CD1c-positive myeloid dendritic cell (primary cell): Measurements from ENCODE around the gene ARMH4.

Experiments used
- DNase-seq: peaks from one replicate; pipeline ENCODE4 v3.0.0-alpha.2; 2016; ENCODE audit errors: extremely low spot score

The ARMH4 gene, protein sequence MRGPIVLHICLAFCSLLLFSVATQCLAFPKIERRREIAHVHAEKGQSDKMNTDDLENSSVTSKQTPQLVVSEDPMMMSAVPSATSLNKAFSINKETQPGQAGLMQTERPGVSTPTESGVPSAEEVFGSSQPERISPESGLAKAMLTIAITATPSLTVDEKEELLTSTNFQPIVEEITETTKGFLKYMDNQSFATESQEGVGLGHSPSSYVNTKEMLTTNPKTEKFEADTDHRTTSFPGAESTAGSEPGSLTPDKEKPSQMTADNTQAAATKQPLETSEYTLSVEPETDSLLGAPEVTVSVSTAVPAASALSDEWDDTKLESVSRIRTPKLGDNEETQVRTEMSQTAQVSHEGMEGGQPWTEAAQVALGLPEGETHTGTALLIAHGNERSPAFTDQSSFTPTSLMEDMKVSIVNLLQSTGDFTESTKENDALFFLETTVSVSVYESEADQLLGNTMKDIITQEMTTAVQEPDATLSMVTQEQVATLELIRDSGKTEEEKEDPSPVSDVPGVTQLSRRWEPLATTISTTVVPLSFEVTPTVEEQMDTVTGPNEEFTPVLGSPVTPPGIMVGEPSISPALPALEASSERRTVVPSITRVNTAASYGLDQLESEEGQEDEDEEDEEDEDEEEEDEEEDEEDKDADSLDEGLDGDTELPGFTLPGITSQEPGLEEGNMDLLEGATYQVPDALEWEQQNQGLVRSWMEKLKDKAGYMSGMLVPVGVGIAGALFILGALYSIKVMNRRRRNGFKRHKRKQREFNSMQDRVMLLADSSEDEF

DNA sequence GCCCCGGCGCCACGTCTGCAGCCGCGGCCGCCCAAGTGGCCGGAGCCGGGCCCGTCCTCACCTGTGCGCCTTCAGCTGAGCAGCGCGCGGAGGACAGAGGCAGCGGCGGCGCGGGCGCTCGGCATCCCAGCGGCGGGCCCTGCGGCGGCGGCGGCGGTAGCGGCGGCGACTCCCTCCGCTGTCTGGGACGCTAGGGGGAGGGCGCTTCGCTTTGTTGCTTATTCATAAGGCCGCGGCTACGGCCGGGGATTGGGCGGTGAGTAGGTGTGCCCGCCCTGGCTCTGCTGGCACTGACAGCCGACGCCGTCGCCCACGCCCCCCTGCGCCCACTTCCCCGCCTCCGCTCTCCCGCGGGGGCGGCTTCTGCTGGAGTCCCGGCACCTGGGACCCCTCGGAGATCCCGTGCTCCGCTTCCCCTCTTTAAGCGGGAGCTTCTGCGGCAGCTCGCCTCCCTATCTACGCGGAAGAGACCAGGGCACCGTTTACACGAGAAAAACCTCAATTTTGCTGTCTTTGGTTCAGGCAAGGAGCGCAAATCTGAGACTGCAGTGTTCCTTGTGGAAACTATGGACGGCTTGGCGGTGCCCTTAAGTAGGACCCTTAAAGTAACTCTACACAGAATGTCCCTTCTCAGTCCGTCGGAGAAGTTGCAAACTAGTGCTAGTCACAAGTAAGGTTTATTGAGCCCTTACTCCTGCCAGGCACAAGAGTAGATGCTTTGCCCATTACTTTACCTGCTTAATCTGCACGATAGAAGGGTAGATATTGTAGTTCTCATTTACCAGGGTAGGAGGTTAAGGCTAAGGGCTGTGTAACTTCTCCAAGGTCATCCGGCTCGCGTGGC, at the start of gene ARMH4:
Gene ARMH4 (minus strand): TSS at position 200 of the 844 bp plus-strand sequence. CDS start 12,855 bp downstream, outside the sequence.
- peak; percentile 50 for DNase-seq

DNA sequence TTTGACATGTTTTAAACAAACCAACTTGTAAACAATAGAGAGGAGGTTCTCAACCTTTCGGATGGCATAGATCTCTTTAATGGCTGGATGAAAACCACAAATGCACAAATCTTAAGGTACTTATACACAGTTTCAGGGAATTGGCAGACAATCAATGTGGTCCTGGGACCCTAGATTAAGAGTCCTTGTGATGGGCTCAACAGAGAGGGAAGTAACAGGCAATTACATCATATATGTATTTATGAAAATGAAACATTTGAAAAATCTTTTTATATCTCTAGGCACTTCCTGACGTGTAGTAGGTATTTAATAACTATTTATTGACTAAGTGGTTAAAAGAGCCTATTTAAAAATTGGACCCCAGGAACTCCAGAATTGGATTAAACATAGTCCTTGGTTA, 48.8 kb upstream of the ARMH4 start:
- peak; percentile 19 for DNase-seq

DNA sequence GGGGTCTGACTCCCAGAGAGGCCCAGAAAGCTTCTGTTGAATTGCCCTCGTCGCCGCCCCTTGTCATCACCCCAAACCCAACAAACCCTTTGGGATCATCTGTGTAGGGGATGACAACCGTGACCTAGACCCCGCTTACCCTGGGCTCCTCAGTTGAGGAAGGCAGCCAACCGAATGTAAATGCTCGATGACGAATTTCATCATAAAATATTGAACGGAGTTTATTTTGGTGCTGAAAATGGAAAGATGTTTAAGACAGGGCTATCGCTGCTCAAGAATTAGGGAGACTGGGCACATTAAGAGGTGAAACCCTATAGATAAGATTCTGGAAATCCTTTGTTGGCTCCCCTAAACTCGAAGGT, 48.4 kb upstream of the ARMH4 start:
- no peak for DNase-seq

DNA sequence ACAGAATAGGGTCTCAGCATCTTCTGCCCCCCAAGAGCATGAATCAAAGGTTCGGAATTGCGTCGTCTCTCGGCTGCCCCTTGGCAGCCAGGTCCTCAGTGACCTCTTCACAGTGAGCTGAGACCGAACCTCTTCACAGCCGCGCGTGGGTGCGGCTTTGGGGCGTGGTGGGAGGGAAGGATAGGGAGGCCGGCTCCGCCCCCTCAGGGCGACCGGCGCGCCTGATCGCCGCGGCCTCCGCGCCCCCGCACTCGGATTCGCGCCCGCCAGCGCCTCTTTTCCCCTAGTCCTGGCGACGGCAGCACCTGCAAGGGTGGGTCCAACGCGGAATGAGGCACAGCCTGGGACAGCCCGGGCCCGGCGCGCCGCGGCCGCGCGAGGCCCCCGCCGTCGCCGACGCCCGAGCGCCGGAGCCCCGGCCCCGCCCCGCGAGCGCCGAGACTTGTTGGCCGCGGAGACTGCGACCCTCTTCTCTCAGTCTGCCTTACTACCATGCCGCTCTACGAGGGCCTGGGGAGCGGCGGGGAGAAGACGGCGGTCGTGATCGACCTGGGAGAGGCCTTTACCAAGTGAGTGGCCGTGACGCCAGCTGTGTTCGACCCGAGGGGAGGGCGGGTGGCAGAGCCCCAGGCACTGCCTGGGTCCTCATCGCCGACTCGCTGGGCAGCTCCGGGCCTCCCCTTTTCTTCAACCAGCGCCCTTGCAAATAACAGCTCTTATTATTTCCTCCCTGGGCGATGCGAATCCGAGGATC, 47.9 kb upstream of the ARMH4 start, which contains the start of gene ACTR10:
Gene ACTR10 (plus strand): TSS at position 424 of the 754 bp plus-strand sequence. CDS start 69 bp downstream, at position 493.
- peak; percentile 91 for DNase-seq

DNA sequence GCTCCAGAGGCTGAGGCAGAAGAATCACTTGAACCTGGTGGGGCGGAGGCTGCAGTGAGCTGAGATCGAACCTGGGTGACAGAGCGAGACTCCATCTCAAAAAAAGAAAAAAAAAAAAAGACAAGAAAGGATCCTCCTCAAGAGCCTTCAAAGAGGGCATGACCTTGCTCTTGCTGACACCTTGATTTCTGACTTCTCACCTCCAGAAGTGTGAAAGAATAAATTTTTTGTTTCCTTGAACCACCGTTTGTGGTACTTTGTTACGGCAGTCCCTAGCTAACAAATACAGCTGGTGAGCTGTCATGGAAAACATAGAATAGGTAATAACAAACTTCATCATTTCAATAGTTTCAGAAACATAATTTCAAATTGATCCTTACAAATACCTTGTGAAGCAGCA, 46.1 kb upstream of the ARMH4 start:
- no peak for DNase-seq

DNA sequence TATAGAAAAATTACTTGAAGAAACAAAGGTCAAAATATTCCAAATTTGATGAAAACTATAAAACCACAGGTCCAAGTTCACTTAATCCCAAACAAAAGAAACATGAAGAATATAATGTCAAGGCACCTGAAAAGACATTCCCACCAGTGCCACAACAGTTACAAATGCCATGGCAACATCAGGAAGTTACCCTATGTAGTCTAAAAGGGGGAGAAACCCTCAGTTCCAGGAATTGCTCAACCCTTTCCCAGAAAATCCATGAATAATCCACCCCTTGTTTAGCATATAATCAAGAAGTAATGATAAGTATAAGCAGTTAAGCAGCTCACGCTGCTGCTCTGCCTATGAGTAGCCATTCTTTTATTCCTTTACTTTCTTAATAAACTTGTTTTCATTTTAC, 44.2 kb upstream of the ARMH4 start:
- no peak for DNase-seq

DNA sequence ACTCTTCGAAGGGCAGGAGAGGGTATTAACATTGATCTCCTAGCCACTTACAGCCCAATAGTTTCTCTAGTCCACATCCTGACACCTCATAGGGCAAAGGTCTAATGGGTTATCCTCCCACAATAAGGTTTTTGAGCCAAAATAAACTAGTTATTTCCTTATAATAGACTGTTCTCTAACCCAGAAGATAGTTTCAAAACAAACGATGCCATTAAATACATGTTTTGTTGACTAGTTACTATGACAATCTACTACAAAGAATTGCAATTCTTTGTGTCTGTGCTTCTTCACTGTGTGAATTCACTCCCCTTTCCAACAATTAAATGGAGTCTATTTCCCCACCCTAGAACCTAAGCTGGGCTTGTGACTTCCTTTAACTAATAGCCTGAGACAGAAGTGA, 41.5 kb upstream of the ARMH4 start:
- DNase-seq: no peak

DNA sequence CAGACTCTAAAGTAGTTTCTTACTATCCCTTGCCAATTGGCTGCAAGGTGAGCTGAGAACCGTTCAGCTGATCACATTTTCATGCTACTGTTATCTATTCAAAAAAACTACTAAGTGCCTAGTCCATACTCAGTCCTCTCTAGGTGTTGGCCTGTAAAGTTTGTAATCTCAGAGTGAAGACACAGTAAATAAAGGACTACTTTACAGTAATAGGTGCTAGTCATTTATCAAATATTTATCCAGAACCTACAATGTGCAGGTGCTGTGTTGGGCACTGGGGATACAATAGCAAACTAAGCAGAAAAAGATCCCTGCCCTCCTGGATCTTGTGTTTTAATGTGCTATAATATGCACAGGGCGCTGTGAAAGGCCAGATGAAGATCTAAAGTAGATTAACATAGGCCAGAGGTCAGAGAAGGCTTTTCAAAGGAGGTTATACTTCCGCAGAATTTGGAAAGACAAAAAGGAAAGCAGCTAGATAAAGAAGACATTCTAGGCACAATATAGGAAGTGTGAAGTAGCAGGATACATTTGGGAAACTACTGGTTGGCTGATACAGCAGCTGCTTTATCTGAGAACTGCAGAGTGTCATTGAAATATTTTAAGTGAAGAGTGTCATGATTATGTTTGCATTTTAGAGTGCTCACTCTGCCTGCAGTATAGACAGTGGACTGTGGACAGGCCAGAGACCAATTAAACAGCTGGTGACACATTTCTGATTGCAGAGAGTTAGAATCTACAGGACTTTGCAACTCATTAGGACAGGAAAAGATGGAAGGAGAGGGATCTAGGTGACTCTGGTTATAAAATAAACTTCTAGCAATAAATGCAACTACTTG, 40.0 kb upstream of the ARMH4 start:
- DNase-seq: no peak

DNA sequence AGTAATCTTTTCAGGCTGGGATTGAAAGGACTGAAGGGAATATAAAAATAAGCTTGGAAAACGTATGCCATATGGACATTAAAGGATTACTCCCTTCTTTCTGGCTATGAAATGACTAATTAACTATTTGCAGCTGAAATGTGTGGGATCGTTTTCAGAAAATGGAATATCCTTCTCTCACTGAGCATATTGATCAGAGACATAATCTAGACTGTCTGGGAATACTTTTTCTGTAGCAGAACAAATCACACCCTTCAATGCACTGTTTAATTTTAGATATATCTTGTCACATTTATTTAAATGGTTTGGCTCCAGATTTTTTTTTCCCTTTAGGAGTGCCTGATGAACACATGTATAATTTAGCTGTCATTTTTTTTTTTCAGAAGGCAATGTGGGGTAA, 37.2 kb upstream of the ARMH4 start:
- DNase-seq: no peak

DNA sequence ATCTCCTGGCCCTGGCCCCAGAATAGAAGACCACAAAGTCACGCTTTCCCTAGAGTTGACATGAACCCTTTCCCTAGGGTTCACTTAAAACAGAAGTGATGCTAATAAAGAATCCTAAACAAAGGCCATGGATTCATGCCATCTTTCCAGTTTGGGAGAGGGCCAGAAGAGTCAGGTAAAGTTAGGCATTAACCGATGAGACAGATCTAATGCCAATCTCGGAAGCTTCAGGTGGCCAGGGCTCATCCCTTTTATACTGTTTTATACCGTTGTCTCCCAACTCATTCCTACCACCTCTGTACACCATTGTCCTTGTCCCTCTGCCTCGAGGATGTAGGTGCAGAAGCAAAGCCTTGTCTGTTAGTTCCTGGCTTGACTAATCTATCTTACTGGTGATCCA, 25.1 kb upstream of the ARMH4 start:
- DNase-seq: no peak

DNA sequence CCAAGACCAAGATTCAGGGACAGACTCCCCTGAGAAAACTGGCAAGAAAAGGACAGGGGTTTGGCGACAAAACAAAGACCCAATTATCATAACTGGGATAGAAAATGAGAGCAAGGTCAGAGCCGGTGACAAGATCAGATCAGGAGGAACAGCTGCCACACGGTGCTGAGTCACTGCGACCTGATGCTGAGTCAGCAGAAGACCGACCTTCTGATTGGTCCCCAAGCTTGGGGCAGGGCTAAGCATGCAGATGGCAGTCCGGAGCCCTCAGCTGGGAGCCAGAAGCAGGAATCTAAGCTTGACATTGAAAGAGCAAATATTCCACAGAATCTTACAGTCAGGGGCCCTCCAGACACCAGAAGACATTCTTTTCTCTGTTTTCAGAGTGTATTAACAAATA, 19.1 kb upstream of the ARMH4 start:
- peak; percentile 69 for DNase-seq

DNA sequence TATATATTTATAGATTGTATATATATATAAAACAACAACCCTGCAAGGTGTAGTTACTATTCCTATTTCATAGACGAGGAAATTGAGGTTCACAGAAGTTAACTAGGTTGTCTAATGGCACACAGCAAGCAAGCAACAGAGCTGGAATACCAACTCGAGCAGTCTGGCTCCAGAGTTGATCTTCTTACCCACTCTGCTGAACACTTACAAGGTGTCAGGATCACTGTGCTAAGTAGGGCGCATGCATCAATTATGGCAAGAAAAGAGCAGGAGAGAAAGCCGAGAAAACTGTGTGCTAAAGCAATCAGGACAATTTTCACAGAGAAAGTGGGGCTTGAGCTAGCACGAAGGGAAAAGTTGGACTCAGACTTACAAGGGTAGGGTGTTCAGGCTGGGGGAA, 15.9 kb upstream of the ARMH4 start:
- no peak for DNase-seq

DNA sequence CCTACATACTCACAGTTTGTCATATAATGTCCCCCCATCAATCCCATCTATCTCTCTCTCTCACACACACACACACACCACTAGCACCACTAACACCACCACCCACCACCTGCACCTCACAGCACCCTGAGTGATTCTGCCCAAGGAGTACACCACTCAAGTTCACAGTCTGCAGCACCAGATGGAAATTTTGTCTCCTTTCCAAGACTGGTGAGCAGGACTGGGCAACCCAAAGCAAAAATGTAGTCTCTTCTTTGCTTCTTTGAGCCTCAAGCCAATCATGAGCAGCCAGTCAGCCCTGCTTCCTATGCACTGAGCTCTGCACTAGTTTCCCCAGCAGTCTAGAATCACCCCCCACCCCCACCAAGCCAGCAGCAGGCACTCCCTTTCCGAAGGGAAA, 15.0 kb upstream of the ARMH4 start:
- no peak for DNase-seq

DNA sequence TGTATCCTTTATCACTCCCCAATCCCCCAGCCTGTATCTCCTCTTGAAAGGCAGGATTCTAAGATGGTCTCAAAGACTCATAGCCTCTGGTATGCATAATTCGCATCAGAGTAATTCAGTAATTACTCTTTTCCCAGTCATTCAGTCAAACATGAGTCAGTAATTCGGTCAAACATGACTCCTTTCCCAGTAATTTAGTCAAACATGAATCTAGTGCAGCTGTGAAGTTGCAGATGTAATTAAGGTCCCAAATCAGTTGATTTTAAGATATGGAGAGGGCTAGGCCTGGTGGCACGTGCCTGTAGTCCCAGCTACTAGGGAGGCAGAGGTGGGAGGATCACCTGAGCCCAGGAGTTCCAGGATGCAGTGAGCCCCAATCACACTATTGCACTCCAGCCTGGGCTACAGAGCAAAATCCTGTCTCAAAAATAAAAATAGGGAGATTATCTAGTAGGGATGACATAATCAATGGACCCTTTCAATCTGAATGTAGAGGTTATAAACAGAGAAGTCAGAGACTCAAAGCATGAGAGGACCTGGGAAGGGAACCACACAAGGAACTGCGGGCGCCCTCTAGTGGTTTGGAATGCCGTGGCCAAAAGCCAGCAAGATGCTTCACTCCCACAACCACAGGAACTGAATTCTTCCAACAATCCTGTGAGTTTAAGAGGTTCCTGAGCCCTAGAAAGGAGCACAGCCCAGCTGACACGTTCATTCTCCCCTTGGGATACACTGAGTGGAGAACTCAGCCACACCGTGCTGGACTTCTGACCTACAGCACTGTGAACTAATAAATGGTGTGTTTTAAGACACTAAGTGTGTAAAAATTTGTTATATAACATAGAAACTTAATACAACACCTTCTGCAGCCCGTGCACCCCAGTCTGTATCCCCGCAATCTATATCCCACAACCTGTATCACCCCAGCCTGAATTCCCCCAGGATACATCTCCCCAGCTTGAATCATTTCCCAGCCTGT, 14.3 kb upstream of the ARMH4 start:
- peak; percentile 82 for DNase-seq

DNA sequence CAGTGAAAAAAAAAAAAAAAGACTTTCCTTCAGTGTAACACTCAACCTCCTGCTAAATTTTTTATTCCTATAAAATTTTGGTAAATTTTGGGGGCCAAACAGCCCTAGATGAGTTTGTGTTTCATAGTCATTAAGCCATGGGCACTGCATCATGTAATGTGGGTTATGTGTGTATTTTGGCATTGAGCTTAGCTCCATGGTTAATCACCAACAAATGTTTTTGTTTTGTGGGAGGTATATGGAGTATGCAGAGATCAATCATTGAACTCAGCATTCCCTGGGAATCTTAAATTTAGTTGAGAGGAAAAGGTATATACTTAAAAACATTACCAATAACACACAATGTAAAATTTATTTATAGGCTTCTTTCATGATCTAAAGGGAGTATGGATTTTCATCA, 8.5 kb upstream of the ARMH4 start:
- no peak for DNase-seq

DNA sequence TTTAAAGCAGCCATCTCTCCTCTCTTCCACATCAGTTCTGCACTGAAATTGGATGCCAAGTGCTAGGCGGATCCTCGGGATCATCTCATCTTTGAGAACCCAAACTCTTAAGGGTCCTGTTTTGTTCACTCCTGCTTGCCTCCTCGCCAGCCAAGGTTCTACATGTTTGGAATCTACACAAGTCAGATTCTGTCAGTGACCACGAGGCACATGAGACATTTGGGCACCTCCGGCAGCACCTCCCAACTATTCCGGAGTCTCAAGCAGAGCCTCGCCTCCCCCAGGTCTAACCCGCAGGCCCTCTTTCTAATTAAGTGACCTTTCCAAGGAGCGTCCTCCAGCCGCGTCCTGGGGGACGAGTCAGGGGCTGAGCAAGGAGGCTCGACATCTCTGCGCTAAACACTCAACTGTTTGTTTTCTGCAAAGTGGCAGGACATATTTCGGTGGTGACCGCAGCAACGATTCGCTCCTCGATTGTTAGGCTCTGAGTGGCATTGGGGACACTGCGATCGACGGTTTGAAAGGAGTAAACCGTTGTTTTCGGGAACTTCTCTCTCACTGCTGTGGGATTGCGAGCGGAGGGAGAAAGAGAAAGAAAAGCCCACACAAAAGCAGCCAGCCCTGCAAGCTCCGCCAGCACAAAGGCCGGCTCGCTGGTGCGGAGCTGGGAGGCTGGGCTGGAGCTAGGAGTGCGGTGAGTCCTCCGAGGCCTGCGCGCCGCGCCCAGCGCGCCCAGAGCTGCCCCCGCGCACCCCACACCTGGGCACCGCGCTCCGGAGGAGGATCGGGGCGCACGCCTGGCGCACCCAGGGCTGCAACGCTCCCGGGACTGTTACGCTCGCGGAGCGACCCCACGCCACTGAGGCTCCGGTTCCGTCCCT, 640 bp downstream of the ARMH4 start:
- DNase-seq: peak; percentile 4

DNA sequence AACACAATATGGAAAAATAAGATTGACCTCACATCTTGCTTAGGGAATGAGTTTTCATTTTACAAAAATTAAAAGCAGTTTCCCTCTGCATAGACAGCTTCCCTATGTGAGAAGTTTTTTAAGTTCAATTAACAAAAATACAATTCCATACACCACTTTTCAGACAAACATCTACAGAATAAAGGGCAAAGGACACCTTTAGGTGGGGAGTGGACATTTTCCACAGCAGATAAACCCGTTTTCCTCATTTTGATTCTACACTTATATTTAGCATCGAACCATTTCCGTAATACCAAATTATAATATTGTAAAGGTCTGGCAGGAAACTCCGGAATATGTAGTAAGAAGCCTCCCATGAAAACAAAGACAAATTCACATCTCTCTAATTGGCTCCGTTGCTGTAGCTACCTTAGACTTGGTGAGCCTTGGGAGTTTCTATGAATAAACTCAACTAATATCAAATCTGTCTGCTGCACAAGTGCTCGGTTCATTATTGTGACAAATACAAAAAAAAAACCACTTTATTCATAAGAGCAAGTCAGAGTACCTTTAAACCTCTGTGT, 1.7 kb downstream of the ARMH4 start:
- DNase-seq: no peak

DNA sequence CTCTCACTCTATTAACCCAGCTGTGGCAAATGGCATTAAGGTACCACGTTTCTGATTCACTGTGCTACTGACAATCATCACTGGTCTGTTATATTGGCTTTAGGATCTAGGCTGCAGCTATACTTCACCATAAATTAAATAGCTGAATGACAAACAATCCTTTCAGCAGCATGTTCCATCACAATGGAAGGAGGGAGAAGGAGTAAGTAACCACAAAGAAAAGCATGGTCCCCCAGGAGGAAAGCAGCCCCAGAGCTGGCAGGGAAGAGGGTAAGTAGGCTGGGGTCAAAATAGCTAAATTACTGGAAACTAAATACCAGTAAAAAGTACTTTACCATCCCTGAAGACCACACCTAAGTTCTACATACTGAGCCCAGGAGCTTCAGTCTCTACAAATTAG, 2.8 kb downstream of the ARMH4 start:
- DNase-seq: no peak
